Endothelial cell of umbilical vein (primary cell): ENCODE data around the gene KRT37. TPM values are rescaled to one million over a fixed set of nuclear protein-coding genes. Genes with fewer than 3 reads are reported as not detected.

ENCODE experiments used
- BruUV-seq: library from RNA; stranded (reverse); fragments of 400-500 nt; replicated peaks from 2 replicates; lab custom pipeline; 2021; lab: Mats Ljungman, UMichigan
- CTCF ChIA-PET: fragments of 300-600, 350-600 bp; sonication (Branson Sonifier 250); formaldehyde crosslinking; loops from one replicate; lab custom pipeline; 2021; ENCODE audit warnings: antibody characterized with exemption, inconsistent platforms; lab: Charles Lee
- POLR2A ChIA-PET: fragments of 300-600, 350-600 bp; sonication (Branson Sonifier 250); formaldehyde crosslinking; loops from one replicate; lab custom pipeline; 2021; ENCODE audit warnings: antibody characterized with exemption, inconsistent platforms; lab: Charles Lee
- DNase-seq: peaks from one replicate; pipeline ENCODE4 v3.0.0-alpha.2; 2011; ENCODE audit warnings: low read depth, low spot score
- FAIRE-seq: peaks from 2 replicates; lab custom pipeline; 2011; peaks lifted over from hg19 to GRCh38; lab: Jason Lieb, UNC
- H2AFZ ChIP-seq: 2 replicates; pipeline ENCODE4 v1.6.0; 2012; ENCODE audit warnings: low read depth, low read length, control low read depth, inconsistent platforms
- H3K27ac ChIP-seq: 2 replicates; pipeline ENCODE4 v1.5.1; 2011; ENCODE audit warnings: low read depth, mild to moderate bottlenecking, control low read depth, low read length, moderate library complexity; ENCODE audit not compliant: insufficient read depth
- H3K27me3 ChIP-seq, 2 experiments: 2 replicates each; pipeline versions ENCODE4 v1.6.0 to v1.6.1; 2011; ENCODE audit warnings: low read length in 2 of 2, mixed read lengths in 1 of 2; ENCODE audit not compliant: control insufficient read depth in 2 of 2, insufficient read depth in 2 of 2
- H3K36me3 ChIP-seq, 2 experiments: 2 replicates in 1 of 2; 3 replicates in 1 of 2; pipeline ENCODE4 v1.5.1; 2011; ENCODE audit warnings: low read length in 2 of 2, mild to moderate bottlenecking in 1 of 2, moderate library complexity in 1 of 2; ENCODE audit not compliant: control insufficient read depth in 2 of 2, insufficient read depth in 2 of 2; ENCODE audit errors: extremely low read depth in 1 of 2
- H3K4me1 ChIP-seq: 3 replicates; pipeline ENCODE4 v1.5.1; 2011; ENCODE audit warnings: mild to moderate bottlenecking, low read length; ENCODE audit not compliant: control insufficient read depth, insufficient read depth; ENCODE audit errors: extremely low read depth
- H3K4me2 ChIP-seq: 2 replicates; pipeline ENCODE4 v1.6.1; 2011; ENCODE audit warnings: low read length, control low read depth, mixed read lengths; ENCODE audit not compliant: insufficient read depth
- H3K4me3 ChIP-seq, 3 experiments: fragments of 200-600 bp in 1 of 3; sonication (generic), shearing (Covaris generic) in 1 of 3; replicated peaks in 1 of 3; 2 replicates each; pipeline ENCODE4 v1.5.1; 2011 to 2016; ENCODE audit warnings: control low read depth in 3 of 3, low read length in 3 of 3, mild to moderate bottlenecking in 2 of 3, inconsistent platforms in 1 of 3, low read depth in 1 of 3, moderate library complexity in 1 of 3; ENCODE audit not compliant: insufficient read depth in 1 of 3
- H3K79me2 ChIP-seq: 2 replicates; pipeline ENCODE4 v1.6.0; 2012; ENCODE audit warnings: low read length, inconsistent platforms; ENCODE audit not compliant: control insufficient read depth, insufficient read depth
- H3K9ac ChIP-seq: replicated peaks from 2 replicates; pipeline ENCODE3; 2011; ENCODE audit warnings: low read length, control low read depth; ENCODE audit not compliant: insufficient read depth; ENCODE audit errors: extremely low read depth
- H3K9me1 ChIP-seq: replicated peaks from 3 replicates; pipeline ENCODE4 v1.6.0; 2011; ENCODE audit warnings: mild to moderate bottlenecking, low read length; ENCODE audit not compliant: control insufficient read depth, insufficient read depth; ENCODE audit errors: extremely low read depth
- H3K9me3 ChIP-seq: replicated peaks from 2 replicates; pipeline ENCODE4 v1.5.1; 2012; ENCODE audit warnings: low read length, inconsistent platforms; ENCODE audit not compliant: control insufficient read depth, insufficient read depth
- H4K20me1 ChIP-seq: replicated peaks from 2 replicates; pipeline ENCODE3; 2011; ENCODE audit warnings: mild to moderate bottlenecking, low read length; ENCODE audit not compliant: control insufficient read depth, insufficient read depth; ENCODE audit errors: extremely low read depth
- CTCF ChIP-seq, 2 donors: IDR thresholded peaks; 1 replicate in 1 of 2; 2 replicates in 1 of 2; pipeline ENCODE4 v1.5.1; 2011; ENCODE audit warnings: low read length in 2 of 2, mild to moderate bottlenecking in 2 of 2, moderate library complexity in 2 of 2, control low read depth in 1 of 2, inconsistent platforms in 1 of 2, low read depth in 1 of 2; ENCODE audit not compliant: insufficient read depth in 1 of 2; ENCODE audit errors: extremely low read depth in 1 of 2
- EZH2 ChIP-seq: IDR thresholded peaks from 2 replicates; pipeline ENCODE4 v1.6.1; 2012; ENCODE audit warnings: borderline replicate concordance, low read depth, mild to moderate bottlenecking, moderate library complexity, low read length, inconsistent platforms; ENCODE audit not compliant: severe bottlenecking
- FOS ChIP-seq: IDR thresholded peaks from 2 replicates; pipeline ENCODE4 v1.6.1; 2011; ENCODE audit warnings: mild to moderate bottlenecking, low read length, moderate library complexity, borderline replicate concordance; ENCODE audit not compliant: insufficient read depth
- GATA2 ChIP-seq: IDR thresholded peaks from 2 replicates; pipeline ENCODE4 v1.7.0; 2011; ENCODE audit warnings: low read depth, mild to moderate bottlenecking, moderate library complexity, mixed read lengths, low read length; ENCODE audit not compliant: insufficient read length, insufficient read depth
- JUN ChIP-seq: IDR thresholded peaks from 2 replicates; pipeline ENCODE4 v1.6.1; 2011; ENCODE audit warnings: borderline replicate concordance, low read depth; ENCODE audit not compliant: insufficient read length, insufficient read depth
- MYC ChIP-seq: IDR thresholded peaks from one replicate; pipeline ENCODE4 v1.6.1; 2011; ENCODE audit warnings: mild to moderate bottlenecking, low read depth, low read length
- POLR2A ChIP-seq: IDR thresholded peaks from 2 replicates; pipeline ENCODE4 v1.6.1; 2012; ENCODE audit warnings: low read depth, mild to moderate bottlenecking, control low read depth, low read length
- POLR2AphosphoS5 ChIP-seq: IDR thresholded peaks from 2 replicates; pipeline ENCODE4 v1.6.1; 2012; ENCODE audit warnings: low read depth, mild to moderate bottlenecking, control low read depth, low read length, moderate library complexity; ENCODE audit not compliant: insufficient read depth
- dilution Hi-C: fragments of 300-500 bp; cut with MboI; formaldehyde crosslinking; loops from one replicate; pipeline ENCODE4 v1.15.0; 2019; ENCODE audit warnings: low sequenced_read_pairs; ENCODE audit not compliant: extremely low pct_ligation_motif_present
- intact Hi-C: fragments of 100-400 bp; cut with micrococcal nuclease; formaldehyde crosslinking; loops from one replicate; pipeline ENCODE4 v1.10.0; 2022
- polyA plus RNA-seq, 4 experiments: library from polyadenylated mRNA; depleted of rRNA in 3 of 4; stranded (reverse) in 3 of 4; unstranded in 1 of 4; fragments of >200 nt; gene quantifications; 2 replicates each; pipeline versions ENCODE4 v1.2.1 to v1.2.3, GENCODE V29; 2011 to 2012; ENCODE audit warnings: missing spikeins in 1 of 4
- total RNA-seq: library from RNA; stranded (reverse); gene quantifications from 2 replicates; pipeline ENCODE4 v1.2.3, GENCODE V29; 2021
- TF ChIP-seq, protein P1 (sequence below): IDR thresholded peaks from 2 replicates; pipeline ENCODE4 v1.6.1; 2011; ENCODE audit not compliant: insufficient read depth, insufficient read length

The KRT37 gene
- total and polyA plus RNA-seq, 2 donors (not counting 3 experiments of a cell fraction or from before 2014, with no cell fraction given) = not detected

GRCh38 chr17:41440531-41441033 lies 16.2 kb upstream of the KRT37 start, which contains the start of gene KRT38:
KRT38 (minus strand) TSS chr17:41440983; CDS start chr17:41440921, 62 bp downstream.
- POLR2A ChIA-PET = no interaction called here
- dilution Hi-C loops = no loop called here
- peaks cover 0 to 5% of the 10 kb centered on the region in 2 experiments for H3K27me3 ChIP-seq
- no peaks in the 10 kb centered on the region for H3K4me1 ChIP-seq
- no peaks in the 10 kb centered on the region for H3K9me3 ChIP-seq
- no TSS peak for BruUV-seq
- H3K4me3 ChIP-seq = no peak within 1 kb of the TSS
- CTCF ChIA-PET = no interaction called here
- no peak within 1 kb of the TSS for H3K9ac ChIP-seq
- DNase-seq (no peak), FAIRE-seq (no peak)
- H4K20me1 ChIP-seq = no peaks in the 10 kb centered on the region
- no peak for TF ChIP-seq MYC
- TF ChIP-seq GATA2 = no peak
- TF ChIP-seq POLR2AphosphoS5 = no peak
- TF ChIP-seq CTCF (IDR thresholded peaks at IDR 0.05; ENCODE audit: extremely low read depth in 1 of 2, insufficient read depth in 1 of 2, low read depth in 1 of 2, low read length in 2 of 2) = no peak
- TF ChIP-seq POLR2A = no peak
- TF ChIP-seq EZH2 = no peak
- TF ChIP-seq, protein P1, sequence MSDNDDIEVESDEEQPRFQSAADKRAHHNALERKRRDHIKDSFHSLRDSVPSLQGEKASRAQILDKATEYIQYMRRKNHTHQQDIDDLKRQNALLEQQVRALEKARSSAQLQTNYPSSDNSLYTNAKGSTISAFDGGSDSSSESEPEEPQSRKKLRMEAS = no peak
- no peak for TF ChIP-seq FOS
- TF ChIP-seq JUN = no peak
- H3K4me2 ChIP-seq = no peak within 1 kb of the TSS
- no peaks in the 10 kb centered on the region for H3K79me2 ChIP-seq
- no peak within 1 kb of the TSS for H3K27ac ChIP-seq
- no peak within 1 kb of the TSS for H2AFZ ChIP-seq
- H3K9me1 ChIP-seq = no peaks in the 10 kb centered on the region
- intact Hi-C loops = no loop called here
- H3K36me3 ChIP-seq = no peaks in the 10 kb centered on the region
